CD4-positive, alpha-beta T cell (primary cell): ENCODE data around the gene CENPF. TPM values are rescaled to one million over a fixed set of nuclear protein-coding genes. Genes with fewer than 3 reads are reported as not detected.

ENCODE experiments used
- ATAC-seq: fragments of 200-7000 bp; cut with Tn5 transposase; one replicate; pipeline ENCODE4 v1.10.0; 2022; ENCODE audit warnings: mild to moderate bottlenecking; ENCODE audit not compliant: poor library complexity
- CTCF ChIA-PET: fragments of 350-600 bp; sonication (Branson Sonifier 250); formaldehyde crosslinking; loops from one replicate; lab custom pipeline; 2021; ENCODE audit warnings: antibody characterized with exemption, inconsistent platforms; lab: Charles Lee
- POLR2A ChIA-PET: fragments of 350-600 bp; sonication (Branson Sonifier 250); formaldehyde crosslinking; loops from one replicate; lab custom pipeline; 2021; ENCODE audit warnings: antibody characterized with exemption, inconsistent platforms; lab: Charles Lee
- DNase-seq, 14 experiments: peaks; one replicate each; pipeline ENCODE4 v3.0.0-alpha.2; 2013 to 2020; ENCODE audit warnings: mixed read lengths in 2 of 14
- H3K27ac ChIP-seq, 2 donors: one replicate each; pipeline versions ENCODE4 v1.5.1 to v1.7.0; 2013; ENCODE audit warnings: low read length in 2 of 2, low read depth in 1 of 2, mild to moderate bottlenecking in 1 of 2
- H3K27me3 ChIP-seq, 2 experiments: 1 replicate in 1 of 2; 2 replicates in 1 of 2; pipeline versions ENCODE4 v1.6.1 to v1.7.0; 2013; ENCODE audit warnings: low read length in 2 of 2, control low read depth in 1 of 2, mild to moderate bottlenecking in 1 of 2, moderate library complexity in 1 of 2; ENCODE audit not compliant: insufficient read depth in 2 of 2, control insufficient read depth in 1 of 2
- H3K36me3 ChIP-seq: one replicate; pipeline ENCODE4 v1.6.1; 2013; ENCODE audit warnings: low read length, control low read depth; ENCODE audit not compliant: insufficient read depth
- H3K4me1 ChIP-seq: one replicate; pipeline ENCODE4 v1.6.1; 2013; ENCODE audit warnings: low read length, control low read depth; ENCODE audit not compliant: insufficient read depth
- H3K4me3 ChIP-seq: one replicate; pipeline ENCODE4 v1.5.1; 2013; ENCODE audit warnings: mild to moderate bottlenecking, low read length, moderate library complexity
- H3K9me3 ChIP-seq, 2 experiments: 1 replicate in 1 of 2; 2 replicates in 1 of 2; pipeline versions ENCODE4 v1.6.1 to v1.7.0; 2013; ENCODE audit warnings: low read length in 2 of 2, mild to moderate bottlenecking in 2 of 2, control low read depth in 1 of 2, moderate library complexity in 1 of 2; ENCODE audit not compliant: control insufficient read depth in 1 of 2, insufficient read depth in 1 of 2
- H3K27ac Mint-ChIP-seq: one replicate; pipeline ENCODE4 v1.8.0; 2020; ENCODE audit warnings: mixed read lengths
- H3K27me3 Mint-ChIP-seq: one replicate; pipeline ENCODE4 v1.8.0; 2021; ENCODE audit warnings: mixed read lengths
- H3K36me3 Mint-ChIP-seq: one replicate; pipeline ENCODE4 v1.8.0; 2021; ENCODE audit warnings: low read depth, mixed read lengths
- H3K4me1 Mint-ChIP-seq: one replicate; pipeline ENCODE4 v1.8.0; 2021; ENCODE audit warnings: low read depth, mixed read lengths
- H3K4me3 Mint-ChIP-seq: one replicate; pipeline ENCODE4 v1.8.0; 2020; ENCODE audit warnings: mild to moderate bottlenecking, mixed read lengths
- H3K9me3 Mint-ChIP-seq: one replicate; pipeline ENCODE4 v1.8.0; 2020; ENCODE audit warnings: mixed read lengths
- CTCF ChIP-seq: fragments of 200-600 bp; IDR thresholded peaks from one replicate; pipeline ENCODE4 v1.8.0; 2022; ENCODE audit warnings: antibody characterized with exemption, mild to moderate bottlenecking
- intact Hi-C, 2 experiments: fragments of 100-400 bp; cut with DNase I in 1 of 2; cut with micrococcal nuclease in 1 of 2; formaldehyde crosslinking; loops; one replicate each; pipeline versions ENCODE4 v1.15.1 to v1.9.0; 2023 to 2025; cut with DNase I, micrococcal nuclease
- total RNA-seq, 174 experiments: library from RNA in 2 of 174; stranded (reverse) in 2 of 174; gene quantifications; one replicate each; pipeline ENCODE4 v1.2.3 and lab custom pipeline; 2021 to 2026

Gene CENPF
- total RNA-seq, 2 experiments from 2014 or later: 3.4 to 3.8 TPM

GRCh38 chr1:214632091-214632490 lies 29.1 kb downstream of the CENPF start:
- Mint-ChIP-seq H3K4me3 (peak overlapping the region; percentile 80), H3K4me1 (peaks cover 46% of the 10 kb centered on the region), H3K36me3 (no peaks in the 10 kb centered on the region), H3K9me3 (no peaks in the 10 kb centered on the region), H3K27ac (peak overlapping the region; percentile 87), H3K27me3 (no peaks in the 10 kb centered on the region)
- H3K9me3 ChIP-seq: no peaks in the 10 kb centered on the region
- ATAC-seq (peak; percentile 82), DNase-seq (peak in 10 of 14 experiments; percentile 18 to 84 (median 46))
- no peaks in the 10 kb centered on the region for H3K36me3 ChIP-seq
- H3K4me3 ChIP-seq: no peak overlapping the region
- no peak for TF ChIP-seq CTCF
- H3K4me1 ChIP-seq: peaks cover 8% of the 10 kb centered on the region
- intact Hi-C loops: no loop called here
- no peaks in the 10 kb centered on the region for H3K27me3 ChIP-seq
- no peak overlapping the region for H3K27ac ChIP-seq
- CTCF ChIA-PET: interaction anchor here (1.4 kb wide), 1 partner anchor 9 kb away, joined by 4 read pairs; no protein-coding TSS in a partner anchor
- POLR2A ChIA-PET: interaction anchor here (1.0 to 1.6 kb wide), 3 partner anchors 10 to 214 kb away, joined by 3 to 20 read pairs (median 4); no protein-coding TSS in a partner anchor

DNA sequence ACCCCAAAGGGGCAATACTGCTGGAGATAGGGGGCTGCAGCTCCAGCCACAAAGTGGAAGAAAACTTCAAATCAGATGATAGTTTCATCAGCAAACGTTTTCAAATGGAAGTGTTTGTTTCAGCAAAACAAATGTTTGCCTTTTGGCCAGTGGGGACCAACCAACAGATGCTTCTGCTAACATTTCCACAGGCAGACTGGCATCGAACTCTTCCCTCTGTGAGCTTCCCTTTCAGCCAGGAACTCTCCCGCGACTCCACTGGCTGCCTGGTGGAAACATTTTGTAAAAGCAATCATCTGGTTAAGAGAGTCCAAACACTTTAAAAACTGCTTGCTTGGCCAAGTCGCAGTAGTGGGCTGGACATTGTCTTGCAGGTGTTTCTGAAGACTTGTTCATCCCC lies 30.7 kb downstream of the CENPF start:
- Mint-ChIP-seq H3K36me3 (no peaks in the 10 kb centered on the region), H3K27me3 (no peaks in the 10 kb centered on the region), H3K9me3 (no peaks in the 10 kb centered on the region), H3K4me3 (no peak overlapping the region), H3K27ac (peak overlapping the region; percentile 43), H3K4me1 (peaks cover 42% of the 10 kb centered on the region)
- no peaks in the 10 kb centered on the region for H3K27me3 ChIP-seq
- H3K27ac ChIP-seq: no peak overlapping the region
- ChIA-PET CTCF (no interaction called here), POLR2A (no interaction called here)
- H3K9me3 ChIP-seq: no peaks in the 10 kb centered on the region
- no peaks in the 10 kb centered on the region for H3K36me3 ChIP-seq
- no peak for TF ChIP-seq CTCF
- DNase-seq (no peak), ATAC-seq (no peak)
- intact Hi-C loops: no loop called here
- peaks cover 14% of the 10 kb centered on the region for H3K4me1 ChIP-seq
- H3K4me3 ChIP-seq: no peak overlapping the region

GRCh38 chr1:214634267-214634666 lies 31.3 kb downstream of the CENPF start:
- no peak overlapping the region for H3K4me3 Mint-ChIP-seq
- H3K27ac ChIP-seq: no peak overlapping the region
- no peaks in the 10 kb centered on the region for H3K36me3 Mint-ChIP-seq
- POLR2A ChIA-PET: no interaction called here
- peaks cover 15% of the 10 kb centered on the region for H3K4me1 ChIP-seq
- TF ChIP-seq CTCF: no peak
- peak overlapping the region; percentile 43 for H3K27ac Mint-ChIP-seq
- H3K36me3 ChIP-seq: no peaks in the 10 kb centered on the region
- no peaks in the 10 kb centered on the region for H3K9me3 ChIP-seq
- no peaks in the 10 kb centered on the region for H3K27me3 Mint-ChIP-seq
- intact Hi-C loops: no loop called here
- H3K27me3 ChIP-seq: no peaks in the 10 kb centered on the region
- H3K9me3 Mint-ChIP-seq: no peaks in the 10 kb centered on the region
- DNase-seq: no peak
- ATAC-seq: no peak
- H3K4me1 Mint-ChIP-seq: peaks cover 42% of the 10 kb centered on the region
- CTCF ChIA-PET: no interaction called here
- no peak overlapping the region for H3K4me3 ChIP-seq
